ENCODE measurements around the gene CNGA3.

CNGA3 gene

DNA sequence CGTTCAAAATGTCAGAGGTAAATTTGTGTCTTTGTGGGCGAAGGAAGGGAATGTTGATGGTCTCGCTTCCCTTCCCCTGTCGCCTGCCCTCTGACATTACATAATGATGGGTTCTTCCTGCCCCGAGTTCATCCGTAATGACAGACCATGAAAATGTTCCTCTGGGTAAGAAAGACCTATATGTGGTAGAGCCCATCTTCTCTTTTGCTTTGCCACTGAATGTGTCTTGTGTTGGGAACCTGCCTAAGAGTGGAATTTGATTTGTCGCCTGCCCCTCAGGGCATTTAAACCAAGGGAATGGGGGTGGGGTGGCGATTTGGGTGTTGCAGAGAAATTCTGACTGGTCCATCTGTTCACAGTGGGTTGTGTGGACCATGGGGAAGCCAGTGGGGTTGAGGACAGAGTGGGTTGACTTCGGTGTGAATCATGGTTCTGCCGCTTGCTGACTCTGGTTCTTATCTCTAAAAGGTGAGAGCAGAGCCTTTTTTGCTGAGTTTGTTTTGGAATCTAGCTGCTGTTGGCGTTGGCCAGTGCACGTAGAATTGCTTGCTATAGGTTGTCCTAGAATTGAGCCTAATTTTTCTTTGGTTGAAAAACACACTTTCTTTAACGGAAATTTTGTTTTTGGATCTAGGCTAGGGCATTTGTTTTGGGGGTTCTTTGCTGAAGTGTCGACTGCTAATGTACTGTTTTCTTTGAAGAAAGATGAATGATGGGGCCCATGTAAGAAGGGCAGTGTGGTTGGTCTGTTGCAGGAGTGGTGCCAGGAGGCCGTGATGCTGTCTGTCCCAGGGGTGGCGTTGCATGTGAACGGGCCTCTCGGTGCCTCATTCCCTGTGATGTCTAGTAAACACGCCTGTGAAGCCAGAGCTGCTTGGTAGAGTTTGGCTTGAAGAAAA, 99.7 kb downstream of the CNGA3 start:
- no peak for DNase-seq

DNA sequence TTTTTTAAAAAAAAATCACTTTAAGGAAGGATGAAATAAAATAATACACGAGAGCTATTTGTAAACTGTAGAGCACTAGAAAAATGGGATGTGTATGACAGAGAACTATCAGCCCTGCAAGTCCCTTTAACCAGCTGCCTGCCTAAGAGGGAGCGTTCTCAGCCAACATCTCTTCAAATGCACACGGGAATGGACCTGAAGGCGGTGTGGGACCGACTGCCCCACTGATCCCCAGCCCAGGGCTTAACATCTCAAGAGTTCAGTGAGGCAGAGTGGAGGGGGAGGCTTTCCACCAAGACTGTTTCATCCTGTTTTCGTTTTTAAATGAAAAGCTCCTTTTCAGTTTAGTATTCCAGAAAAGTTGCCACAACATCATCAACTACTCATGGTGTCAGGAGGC, 100.6 kb downstream of the CNGA3 start:
- no peak for DNase-seq

Measured in CD4-positive, alpha-beta T cell treated with Interleukin-15 for 1 hour (primary cell).